IMR-90 (cell line): ENCODE measurements around the gene PSMD6. TPM values are rescaled to one million over a fixed set of nuclear protein-coding genes. Genes with fewer than 3 reads are reported as not detected.

Experiments used
- ATAC-seq: fragments of 200-7000 bp; cut with Tn5 transposase; 2 replicates; pipeline ENCODE4 v1.9.1; 2020; ENCODE audit warnings: low read depth, mild to moderate bottlenecking, moderate library complexity
- BruUV-seq: library from RNA; stranded (reverse); fragments of 400-500 nt; replicated peaks from 2 replicates; lab custom pipeline; 2021; lab: Mats Ljungman, UMichigan
- CTCF ChIA-PET: fragments of 300-600 bp; formaldehyde crosslinking; extraction: SDS; loops from one replicate; lab custom pipeline; 2021; ENCODE audit warnings: antibody characterized with exemption; lab: Yijun Ruan, JAX
- POLR2A ChIA-PET: fragments of 300-600 bp; sonication (Branson Sonifier 250); formaldehyde crosslinking; loops from one replicate; lab custom pipeline; 2022; ENCODE audit warnings: antibody characterized with exemption; ENCODE audit not compliant: unreplicated experiment; lab: Charles Lee
- DNase-seq: peaks from one replicate; pipeline ENCODE4 v3.0.0; 2013
- H2AFZ ChIP-seq: replicated peaks from 2 replicates; pipeline ENCODE3; 2013; ENCODE audit warnings: low read length, mild to moderate bottlenecking; ENCODE audit not compliant: poor library complexity
- H2AK5ac ChIP-seq: 2 replicates; pipeline ENCODE4 v1.6.1; 2013; ENCODE audit warnings: low read depth, low read length, inconsistent platforms
- H2AK9ac ChIP-seq: replicated peaks from 2 replicates; pipeline ENCODE3; 2013; ENCODE audit warnings: mild to moderate bottlenecking, low read depth, low read length, moderate library complexity; ENCODE audit not compliant: poor library complexity
- H2BK120ac ChIP-seq: 2 replicates; pipeline ENCODE4 v1.6.1; 2013; ENCODE audit warnings: low read depth, low read length, inconsistent platforms
- H2BK15ac ChIP-seq: 3 replicates; pipeline ENCODE4 v1.6.1; 2013; ENCODE audit warnings: low read depth, low read length, inconsistent platforms
- H2BK20ac ChIP-seq: 2 replicates; pipeline ENCODE4 v1.6.1; 2013; ENCODE audit warnings: low read depth, mild to moderate bottlenecking, inconsistent platforms, low read length, moderate library complexity
- H2BK5ac ChIP-seq: 2 replicates; pipeline ENCODE4 v1.6.1; 2013; ENCODE audit warnings: mild to moderate bottlenecking, low read depth, low read length, inconsistent platforms; ENCODE audit not compliant: poor library complexity, severe bottlenecking
- H3K14ac ChIP-seq: replicated peaks from 2 replicates; pipeline ENCODE4 v1.6.1; 2013; ENCODE audit warnings: low read depth, low read length, inconsistent platforms
- H3K18ac ChIP-seq: 2 replicates; pipeline ENCODE4 v1.6.1; 2013; ENCODE audit warnings: low read depth, low read length, control low read depth
- H3K23ac ChIP-seq: 2 replicates; pipeline ENCODE4 v1.6.1; 2013; ENCODE audit warnings: low read depth, low read length, inconsistent platforms
- H3K27ac ChIP-seq: 2 replicates; pipeline ENCODE4 v1.5.1; 2013; ENCODE audit warnings: mild to moderate bottlenecking, control low read depth, low read length; ENCODE audit not compliant: insufficient read depth
- H3K27me3 ChIP-seq: 2 replicates; pipeline ENCODE4 v1.6.1; 2013; ENCODE audit warnings: low read length; ENCODE audit not compliant: control insufficient read depth, insufficient read depth
- H3K36me3 ChIP-seq: 2 replicates; pipeline ENCODE4 v1.6.1; 2013; ENCODE audit warnings: low read length, mixed read lengths; ENCODE audit not compliant: control insufficient read depth, insufficient read depth
- H3K4ac ChIP-seq: 2 replicates; pipeline ENCODE4 v1.6.1; 2013; ENCODE audit warnings: low read depth, low read length, inconsistent platforms
- H3K4me1 ChIP-seq: 2 replicates; pipeline ENCODE4 v1.6.1; 2013; ENCODE audit warnings: low read length, mixed read lengths; ENCODE audit not compliant: control insufficient read depth, insufficient read depth
- H3K4me2 ChIP-seq: 2 replicates; pipeline ENCODE4 v1.6.1; 2013; ENCODE audit warnings: low read depth, mild to moderate bottlenecking, control low read depth, low read length, moderate library complexity
- H3K4me3 ChIP-seq: 2 replicates; pipeline ENCODE4 v1.5.1; 2013; ENCODE audit warnings: low read depth, mild to moderate bottlenecking, control low read depth, low read length, moderate library complexity; ENCODE audit not compliant: insufficient read depth
- H3K56ac ChIP-seq: 2 replicates; pipeline ENCODE4 v1.6.1; 2013; ENCODE audit warnings: low read length, inconsistent platforms; ENCODE audit not compliant: insufficient read depth; ENCODE audit errors: extremely low read depth
- H3K79me1 ChIP-seq, 2 experiments: 2 replicates each; pipeline ENCODE4 v1.6.1; 2013; ENCODE audit warnings: low read length in 2 of 2, inconsistent platforms in 1 of 2, low read depth in 1 of 2
- H3K9ac ChIP-seq: 2 replicates; pipeline ENCODE4 v1.6.1; 2013; ENCODE audit warnings: low read depth, low read length, control low read depth
- H3K9me1 ChIP-seq: 2 replicates; pipeline ENCODE4 v1.6.1; 2013; ENCODE audit warnings: low read length, inconsistent platforms; ENCODE audit not compliant: insufficient read depth
- H3K9me3 ChIP-seq: 2 replicates; pipeline ENCODE4 v1.6.1; 2013; ENCODE audit warnings: low read length; ENCODE audit not compliant: control insufficient read depth, insufficient read depth
- H4K20me1 ChIP-seq: 2 replicates; pipeline ENCODE4 v1.6.1; 2013; ENCODE audit warnings: low read length, inconsistent platforms; ENCODE audit not compliant: insufficient read depth
- H4K5ac ChIP-seq: 2 replicates; pipeline ENCODE4 v1.6.1; 2013; ENCODE audit warnings: mild to moderate bottlenecking, low read depth, low read length, control low read depth
- H4K8ac ChIP-seq, 2 experiments: 2 replicates each; pipeline ENCODE4 v1.6.1; 2013; ENCODE audit warnings: low read depth in 2 of 2, low read length in 2 of 2, control low read depth in 1 of 2, inconsistent platforms in 1 of 2
- H4K91ac ChIP-seq: 2 replicates; pipeline ENCODE4 v1.6.1; 2013; ENCODE audit warnings: low read depth, low read length, inconsistent platforms; ENCODE audit not compliant: insufficient read depth
- FOS ChIP-seq: fragments of 150-350 bp; IDR thresholded peaks from 2 replicates; pipeline ENCODE4 v1.6.1; 2016; ENCODE audit warnings: low read depth, low read length
- NFE2L2 ChIP-seq: fragments of 150-350 bp; IDR thresholded peaks from 2 replicates; pipeline ENCODE4 v1.6.1; 2016; ENCODE audit warnings: low read depth, mild to moderate bottlenecking, low read length
- WGBS, 2 experiments: methylation state at CpG; one replicate each; pipeline versions ENCODE4 v1.1.5 to v1.1.7; 2013; ENCODE audit warnings: missing lambda C conversion rate in 2 of 2; ENCODE audit not compliant: insufficient read length in 1 of 2; ENCODE audit errors: extremely low coverage in 2 of 2; 5-methylcytosine and 5-hydroxymethylcytosine counted together
- dilution Hi-C: fragments of 300-500 bp; cut with HindIII; formaldehyde crosslinking; loops from one replicate; pipeline ENCODE4 v1.14.3; 2018; ENCODE audit warnings: low sequenced_read_pairs; ENCODE audit not compliant: unreplicated experiment
- in situ Hi-C: fragments of 300-500 bp; cut with MboI; formaldehyde crosslinking; loops from 3 replicates; pipeline ENCODE4 v1.14.3; 2019; ENCODE audit warnings: low sequenced_read_pairs, inconsistent platforms, mixed read lengths
- intact Hi-C: fragments of 100-400 bp; cut with micrococcal nuclease; formaldehyde crosslinking; loops from 2 replicates; pipeline ENCODE4 v1.10.0; 2022
- polyA plus RNA-seq, 3 experiments: library from polyadenylated mRNA; depleted of rRNA; stranded (reverse); fragments of >200 nt; gene quantifications; 2 replicates each; pipeline ENCODE4 v1.2.3, GENCODE V29; 2012; ENCODE audit warnings: low replicate concordance in 1 of 3
- total RNA-seq: library from RNA; depleted of rRNA; stranded (reverse); fragments of >200 nt; gene quantifications from 2 replicates; pipeline ENCODE4 v1.2.3, GENCODE V29; 2012

PSMD6 gene
- total and polyA plus RNA-seq, 2 of the 4 experiments (the other 2 are of a cell fraction), result 86.6 to 91.8 TPM

- Histone ChIP-seq H3K9me1 (peaks cover 16% of the 10 kb centered on the region), H3K4me1 (no peaks in the 10 kb centered on the region; the same call in 1 of the 2 replicates), H2AK5ac (no peak overlapping the region), H4K8ac (no peak overlapping the region), H2BK15ac (no peak overlapping the region), H4K91ac (no peak overlapping the region), H3K79me1 (no peaks in the 10 kb centered on the region), H3K4ac (no peak overlapping the region), H3K27me3 (no peaks in the 10 kb centered on the region), H2BK20ac (no peak overlapping the region), H2AK9ac (no peak overlapping the region), H4K20me1 (no peaks in the 10 kb centered on the region), H4K5ac (no peak overlapping the region), H3K56ac (no peak overlapping the region), H3K18ac (no peak overlapping the region), H2BK5ac (no peak overlapping the region), H3K23ac (no peak overlapping the region), H3K14ac (no peak overlapping the region), H3K9ac (no peak overlapping the region), H2AFZ (no peak overlapping the region), H3K9me3 (no peaks in the 10 kb centered on the region), H2BK120ac (no peak overlapping the region), H3K27ac (no peak overlapping the region), H3K4me2 (no peak overlapping the region), H3K4me3 (no peak overlapping the region), H3K36me3 (no peaks in the 10 kb centered on the region)
- no TSS peak for BruUV-seq
- ChIA-PET CTCF (no interaction called here), POLR2A (no interaction called here)
- no CpG with 5 or more reads among the region's 3 CpGs for WGBS, 2 experiments
- TF ChIP-seq FOS, result no peak
- TF ChIP-seq NFE2L2, result no peak
- in situ Hi-C loops, result loop anchor here (25.0 kb wide), 1 partner anchor 166 kb away; no protein-coding TSS in a partner anchor
- intact Hi-C loops, result no loop called here
- no peak for ATAC-seq
- dilution Hi-C loops, result loop anchor here (25.0 kb wide), 1 partner anchor 416 kb away; no protein-coding TSS in a partner anchor
- DNase-seq, result no peak
Measured at GRCh38 chr3:64046592-64046991, 23.3 kb upstream of the PSMD6 start.
